Testis (tissue), 3 donors: Measurements from ENCODE around the gene NOM1. TPM values are rescaled to one million over a fixed set of nuclear protein-coding genes. Genes with fewer than 3 reads are reported as not detected.

Experiments used
- DNase-seq: peaks from one replicate; pipeline ENCODE4 v3.0.0-alpha.2; 2019
- H3K27ac ChIP-seq, 2 donors: fragments of 200-600 bp; sonication (generic); one replicate each; pipeline ENCODE4 v1.5.1; 2019
- H3K27me3 ChIP-seq: fragments of 200-600 bp; sonication (generic); one replicate; pipeline ENCODE4 v1.5.1; 2019
- H3K36me3 ChIP-seq: fragments of 200-600 bp; sonication (generic); one replicate; pipeline ENCODE4 v1.5.1; 2017; ENCODE audit warnings: low read depth; ENCODE audit errors: missing control alignments
- H3K4me1 ChIP-seq: fragments of 200-600 bp; sonication (generic); one replicate; pipeline ENCODE4 v1.5.1; 2019
- H3K4me3 ChIP-seq, 2 donors: fragments of 200-600 bp; sonication (generic); one replicate each; pipeline ENCODE4 v1.5.1; 2017 to 2019
- H3K9me3 ChIP-seq: fragments of 200-600 bp; sonication (generic); one replicate; pipeline ENCODE4 v1.5.1; 2017
- POLR2A ChIP-seq: fragments of 450-650 bp; IDR thresholded peaks from one replicate; pipeline ENCODE4 v1.6.1; 2017; ENCODE audit warnings: antibody characterized with exemption, mild to moderate bottlenecking, moderate library complexity
- WGBS, 2 donors: methylation state at CpG; one replicate each; pipeline ENCODE4 v1.1.5; 2018; 5-methylcytosine and 5-hydroxymethylcytosine counted together
- intact Hi-C: fragments of 100-400 bp; cut with DNase I; formaldehyde crosslinking; loops from one replicate; pipeline ENCODE4 v1.15.1; 2023; ENCODE audit warnings: low total_unique reads
- polyA plus RNA-seq: library from polyadenylated mRNA; stranded (reverse); fragments of 350-450 nt; fragmentation: Illumina TruSeq; extraction: RNeasy Lipid Tissue Mini Kit (QIAGEN cat#74804); gene quantifications from one replicate; pipeline ENCODE4 v1.2.3, GENCODE V29; 2014; ENCODE audit warnings: low read depth, low replicate concordance; ENCODE audit not compliant: insufficient read depth
- total RNA-seq, 2 donors: library from RNA; depleted of rRNA; stranded (reverse); fragments of >200 nt; gene quantifications; one replicate each; pipeline ENCODE4 v1.2.3, GENCODE V29; 2016
- TF ChIP-seq, protein P1 (sequence below), 3 experiments: fragments of 450-650 bp in 2 of 3; fragments of 200-600 bp in 1 of 3; sonication (generic) in 1 of 3; IDR thresholded peaks; one replicate each; pipeline ENCODE4 v1.5.1; 2016 to 2019; ENCODE audit warnings: antibody characterized with exemption in 3 of 3, mild to moderate bottlenecking in 2 of 3, moderate library complexity in 1 of 3

NOM1 gene
- total and polyA plus RNA-seq, 3 donors from 2014 or later = 20.2 to 47.1 (median 42.8) TPM

DNA sequence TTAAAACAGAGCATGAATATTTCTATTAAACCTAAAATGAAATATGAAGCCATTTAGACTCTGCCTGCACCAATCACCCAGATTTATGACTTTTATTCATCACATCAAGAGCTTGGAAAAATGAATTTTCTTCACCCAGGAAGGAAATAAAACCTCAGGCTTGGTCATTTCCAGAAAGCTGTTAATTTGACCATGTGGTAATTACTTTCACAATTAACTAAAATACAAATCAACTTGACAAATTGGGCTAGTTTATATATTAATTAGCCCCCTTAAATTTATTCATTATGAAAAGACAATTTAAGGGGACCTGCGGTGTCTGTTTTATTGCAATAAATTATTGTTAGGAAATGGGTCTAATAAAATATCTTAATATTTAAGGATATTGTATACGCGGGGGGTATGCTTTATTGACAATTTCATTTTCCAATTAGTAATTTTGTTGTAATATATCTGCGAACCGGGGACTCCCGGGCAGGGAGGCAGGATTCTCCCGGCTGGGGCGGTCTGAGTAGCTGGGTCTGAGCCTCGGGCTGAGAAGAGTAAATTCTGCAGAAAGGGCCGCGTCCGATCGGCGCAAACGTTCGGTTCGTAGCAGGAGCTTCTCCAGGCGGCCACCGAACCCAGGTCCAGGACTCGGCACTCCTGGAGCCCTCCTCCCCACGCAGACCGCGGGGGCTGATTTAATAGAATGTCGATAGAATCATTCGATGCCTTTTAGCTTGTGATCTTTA, 70.4 kb downstream of the NOM1 start:
- H3K4me1 ChIP-seq = peaks cover 6% of the 10 kb centered on the region
- H3K4me3 ChIP-seq = no peak overlapping the region
- no peak for DNase-seq
- H3K27me3 ChIP-seq = no peaks in the 10 kb centered on the region
- no peaks in the 10 kb centered on the region for H3K9me3 ChIP-seq
- H3K27ac ChIP-seq = no peak overlapping the region
- intact Hi-C loops = no loop called here
- WGBS, 2 donors = 5 to 6% methylated on average over 25 of the region's 25 CpGs
- TF ChIP-seq POLR2A = no peak
- TF ChIP-seq, protein P1, sequence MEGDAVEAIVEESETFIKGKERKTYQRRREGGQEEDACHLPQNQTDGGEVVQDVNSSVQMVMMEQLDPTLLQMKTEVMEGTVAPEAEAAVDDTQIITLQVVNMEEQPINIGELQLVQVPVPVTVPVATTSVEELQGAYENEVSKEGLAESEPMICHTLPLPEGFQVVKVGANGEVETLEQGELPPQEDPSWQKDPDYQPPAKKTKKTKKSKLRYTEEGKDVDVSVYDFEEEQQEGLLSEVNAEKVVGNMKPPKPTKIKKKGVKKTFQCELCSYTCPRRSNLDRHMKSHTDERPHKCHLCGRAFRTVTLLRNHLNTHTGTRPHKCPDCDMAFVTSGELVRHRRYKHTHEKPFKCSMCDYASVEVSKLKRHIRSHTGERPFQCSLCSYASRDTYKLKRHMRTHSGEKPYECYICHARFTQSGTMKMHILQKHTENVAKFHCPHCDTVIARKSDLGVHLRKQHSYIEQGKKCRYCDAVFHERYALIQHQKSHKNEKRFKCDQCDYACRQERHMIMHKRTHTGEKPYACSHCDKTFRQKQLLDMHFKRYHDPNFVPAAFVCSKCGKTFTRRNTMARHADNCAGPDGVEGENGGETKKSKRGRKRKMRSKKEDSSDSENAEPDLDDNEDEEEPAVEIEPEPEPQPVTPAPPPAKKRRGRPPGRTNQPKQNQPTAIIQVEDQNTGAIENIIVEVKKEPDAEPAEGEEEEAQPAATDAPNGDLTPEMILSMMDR (IDR thresholded peaks at IDR 0.05) = no peak
- H3K36me3 ChIP-seq = no peaks in the 10 kb centered on the region

DNA sequence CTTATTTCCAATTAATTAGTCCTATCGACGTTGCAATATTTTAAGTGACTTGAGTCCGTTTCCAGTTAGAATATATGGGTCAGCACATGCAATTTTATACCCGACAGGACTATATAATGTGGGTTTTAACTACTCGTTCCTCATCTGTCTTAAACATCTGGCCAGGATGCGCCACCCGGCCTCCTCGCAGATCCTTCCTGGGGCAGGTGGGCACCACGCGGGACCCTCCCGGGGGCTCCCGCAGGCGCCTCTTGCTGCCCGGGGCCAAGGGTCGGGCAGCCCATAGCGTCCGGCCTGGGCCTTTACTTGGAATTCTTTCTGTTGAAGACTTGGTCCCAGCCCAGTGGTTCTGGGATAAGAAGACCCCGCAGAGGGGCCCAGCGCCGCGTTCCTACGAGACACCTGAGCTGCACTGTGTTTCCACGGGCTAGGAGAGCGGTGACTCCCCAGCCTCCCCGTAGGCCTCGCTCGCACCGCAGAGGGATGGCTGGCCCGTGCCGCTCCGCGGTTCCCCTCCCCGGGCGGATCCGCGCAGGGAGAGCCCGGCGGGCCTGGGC, 71.1 kb downstream of the NOM1 start:
- Histone ChIP-seq H3K4me3 (peak overlapping the region in 1 of 2 donors; percentile 21), H3K9me3 (no peaks in the 10 kb centered on the region), H3K27ac (no peak overlapping the region), H3K27me3 (no peaks in the 10 kb centered on the region), H3K36me3 (no peaks in the 10 kb centered on the region), H3K4me1 (peaks cover 6% of the 10 kb centered on the region)
- DNase-seq = no peak
- intact Hi-C loops = no loop called here
- TF ChIP-seq, protein P1 (IDR thresholded peaks at IDR 0.05) = no peak
- no peak for TF ChIP-seq POLR2A
- 5 to 8% methylated on average over 19 to 20 of the region's 38 CpGs for WGBS, 2 donors

DNA sequence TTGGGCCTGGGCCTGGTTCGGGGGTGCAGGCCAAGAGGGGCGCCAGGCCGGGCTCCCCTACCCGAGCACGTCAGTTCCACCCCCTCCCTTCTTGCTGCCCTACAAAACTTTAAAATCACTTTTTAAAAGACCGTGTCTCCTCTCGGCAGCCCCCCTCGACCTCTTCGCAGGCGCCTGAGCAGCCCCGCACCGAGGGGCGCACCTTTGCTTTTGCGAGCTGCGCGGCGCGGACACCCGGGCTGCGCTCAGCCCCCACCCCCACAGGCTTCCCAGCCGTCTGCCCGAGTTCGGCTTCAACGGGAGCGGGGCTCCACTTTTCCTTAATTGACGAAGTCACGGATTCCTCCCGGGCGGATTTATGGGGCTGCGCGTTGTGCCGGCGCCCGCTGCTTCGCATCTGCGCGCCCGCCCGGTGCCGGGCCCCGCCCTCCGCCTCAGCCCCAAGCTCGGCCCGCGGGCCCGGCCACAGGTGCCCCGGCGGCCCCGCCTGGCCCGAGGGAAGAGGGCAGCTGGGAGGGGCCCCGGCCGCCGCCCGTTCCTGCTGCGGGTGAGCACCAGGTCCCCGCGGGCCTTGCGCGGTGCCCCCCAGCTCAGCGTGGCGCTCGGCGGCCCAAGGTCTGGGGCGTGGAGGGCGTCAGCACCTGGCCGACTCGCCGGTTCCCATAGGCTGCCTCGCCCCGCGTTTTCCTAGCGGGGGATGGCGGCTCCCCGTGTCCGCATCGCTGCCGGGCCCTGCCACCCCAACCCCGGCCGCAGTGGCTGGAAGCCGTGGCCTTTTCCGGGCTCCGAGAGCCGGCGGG, 71.8 kb downstream of the NOM1 start:
- Histone ChIP-seq H3K27me3 (no peaks in the 10 kb centered on the region), H3K36me3 (no peaks in the 10 kb centered on the region), H3K4me1 (peaks cover 6% of the 10 kb centered on the region), H3K9me3 (no peaks in the 10 kb centered on the region), H3K4me3 (peak overlapping the region; percentile 12 to 21), H3K27ac (no peak overlapping the region)
- DNase-seq = no peak
- 0 to 8% methylated on average over 18 to 30 of the region's 84 CpGs for WGBS, 2 donors
- intact Hi-C loops = no loop called here
- TF ChIP-seq POLR2A = no peak
- TF ChIP-seq, protein P1 (IDR thresholded peaks at IDR 0.05) = no peak

DNA sequence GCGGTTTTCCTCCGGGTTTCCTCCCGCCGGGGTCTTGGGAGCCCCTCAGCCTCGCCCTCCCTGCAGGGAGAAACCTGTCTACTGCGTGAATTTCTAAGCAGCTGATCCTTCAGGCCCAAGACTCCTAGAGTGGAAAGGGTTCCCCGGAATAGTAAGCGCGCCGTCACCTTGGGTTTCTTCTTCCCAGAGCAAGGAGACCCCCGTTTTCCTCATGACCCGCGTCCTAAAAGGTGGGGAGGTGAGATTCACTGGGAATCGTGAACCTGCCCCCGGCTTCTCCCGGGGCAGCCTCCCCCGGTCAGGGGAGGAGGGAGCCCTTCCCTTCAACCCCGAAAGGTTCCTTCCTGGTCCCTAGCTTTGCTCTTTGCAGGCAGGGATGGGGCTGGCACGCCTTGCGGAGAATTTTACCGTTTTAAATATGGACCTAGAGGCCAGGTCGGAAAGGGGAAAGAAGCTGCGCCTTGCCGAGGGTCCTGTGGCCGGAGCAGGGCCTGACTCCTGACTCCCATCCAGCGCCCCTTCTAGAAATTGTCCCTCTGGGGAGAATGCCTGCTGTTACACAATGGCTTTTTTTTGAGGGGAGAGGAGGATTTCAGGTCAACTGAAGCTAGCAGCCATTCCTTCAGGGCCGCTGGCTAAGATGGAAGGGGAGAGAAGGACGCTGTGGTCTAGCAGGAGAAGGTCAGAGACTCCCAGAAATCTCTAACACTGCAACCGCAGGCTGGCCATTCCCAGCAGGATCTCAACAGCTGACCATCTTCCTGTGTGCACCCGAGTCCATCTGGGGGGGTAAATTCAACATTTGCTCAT, 72.6 kb downstream of the NOM1 start:
- intact Hi-C loops = no loop called here
- TF ChIP-seq POLR2A = no peak
- TF ChIP-seq, protein P1 (IDR thresholded peaks at IDR 0.05) = no peak
- no peak overlapping the region for H3K27ac ChIP-seq
- DNase-seq = no peak
- H3K36me3 ChIP-seq = no peaks in the 10 kb centered on the region
- peaks cover 6% of the 10 kb centered on the region for H3K4me1 ChIP-seq
- H3K9me3 ChIP-seq = no peaks in the 10 kb centered on the region
- WGBS, 2 donors = 2 to 5% methylated on average over 24 to 30 of the region's 30 CpGs
- H3K4me3 ChIP-seq = peak overlapping the region; percentile 12 to 21
- no peaks in the 10 kb centered on the region for H3K27me3 ChIP-seq

Other genes starting within 250 kb of the NOM1 start
- gene LMBR1, start 56.5 kb upstream of the NOM1 start, total RNA-seq = 100 to 1,000 TPM; 218 to 219 TPM
- gene LMBR1, start 56.5 kb upstream of the NOM1 start, polyA plus RNA-seq = 73.3 TPM
- gene MNX1, start 61.0 kb downstream of the NOM1 start, total RNA-seq = 1 to 10 TPM; 3.0 to 3.3 TPM
- gene MNX1, start 61.0 kb downstream of the NOM1 start, polyA plus RNA-seq = 1.5 TPM
- 10 to 100 TPM; 86.0 to 95.9 TPM for gene UBE3C, start 189.2 kb downstream of the NOM1 start, total RNA-seq
- 69.4 TPM for gene UBE3C, start 189.2 kb downstream of the NOM1 start, polyA plus RNA-seq